HG02884 (cell line): ENCODE results near the gene KCNC2.

Source experiments
- ATAC-seq: cut with Tn5 transposase; IDR thresholded peaks from one replicate; pipeline ENCODE4 v1.9.1; 2021; ENCODE audit warnings: mild to moderate bottlenecking, moderate library complexity; ENCODE audit not compliant: unreplicated experiment

KCNC2 gene

DNA sequence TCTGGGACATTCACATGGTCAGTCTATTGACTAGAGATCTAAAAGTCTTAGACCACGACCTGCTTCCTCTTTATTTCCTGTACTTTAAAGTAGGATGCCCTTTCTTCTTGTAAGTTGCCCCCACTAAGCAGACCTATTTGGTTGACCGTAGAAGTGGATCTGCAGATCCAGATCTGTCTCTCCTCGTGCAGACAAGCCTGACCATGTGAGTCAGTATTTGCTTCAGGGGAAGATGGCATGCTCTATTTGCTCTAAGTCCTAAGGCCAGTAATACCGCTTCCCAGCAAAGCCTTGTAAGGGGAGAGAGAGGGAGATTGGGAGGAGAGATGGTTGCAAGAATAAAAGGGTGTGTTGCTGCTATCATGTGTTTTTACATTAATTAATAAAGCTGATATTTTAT lies 46.8 kb downstream of the KCNC2 start:
- ATAC-seq, result no peak

DNA sequence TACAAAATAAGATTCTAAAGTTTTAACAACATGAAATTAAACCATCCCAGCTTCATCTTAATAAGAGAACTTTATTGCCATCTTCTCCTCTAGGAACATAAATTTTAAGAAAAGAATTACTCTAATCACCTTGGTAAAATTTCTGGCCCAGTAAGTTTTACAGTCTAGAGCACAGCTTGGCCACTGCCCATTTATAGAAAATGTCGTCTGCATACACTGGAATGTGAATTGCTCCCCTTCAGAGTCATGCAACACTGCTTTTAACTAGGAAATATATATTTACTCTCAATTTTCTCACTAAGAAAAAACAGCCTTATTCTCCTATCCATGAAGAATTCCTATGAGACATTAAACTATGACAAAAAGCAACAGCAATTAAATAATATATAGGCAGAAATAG lies 48.2 kb downstream of the KCNC2 start:
- no peak for ATAC-seq

DNA sequence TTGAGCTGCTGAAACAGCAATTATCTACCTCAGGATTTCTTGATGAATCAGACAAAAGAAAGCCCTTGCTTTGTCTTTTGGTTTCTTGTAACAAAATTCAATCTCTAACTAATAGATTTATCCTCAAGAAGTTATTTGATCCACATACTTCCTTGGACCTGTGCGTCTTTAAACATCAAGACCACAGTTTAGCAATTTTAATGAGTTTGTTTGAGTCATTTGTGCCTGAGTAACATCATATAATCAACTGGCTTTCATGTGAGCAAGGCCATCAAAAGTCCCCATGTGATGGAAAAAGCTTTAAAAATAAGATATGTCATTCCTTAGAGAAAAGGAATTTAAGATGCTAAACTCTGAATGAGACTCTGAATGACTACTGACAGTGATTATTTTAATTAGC lies 52.3 kb downstream of the KCNC2 start:
- ATAC-seq, result no peak

DNA sequence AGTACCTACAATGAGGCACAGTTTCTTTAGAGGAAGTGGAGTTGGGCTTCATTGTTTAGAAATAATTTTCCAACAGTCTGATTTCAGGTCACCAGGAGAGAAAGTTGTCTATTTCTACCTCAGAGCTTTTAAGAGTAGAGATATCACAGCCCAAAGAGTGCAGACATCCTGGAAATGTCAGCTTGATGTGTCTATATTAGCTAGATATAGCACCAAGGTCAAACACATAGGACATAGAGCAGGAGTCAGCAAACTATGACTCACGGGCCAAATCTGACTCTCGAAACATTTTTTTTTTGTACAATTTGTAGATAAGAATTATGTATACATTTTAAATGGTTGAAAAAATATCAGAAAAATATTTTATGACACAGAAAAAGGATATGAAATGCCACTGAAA lies 53.7 kb downstream of the KCNC2 start:
- ATAC-seq, result no peak

DNA sequence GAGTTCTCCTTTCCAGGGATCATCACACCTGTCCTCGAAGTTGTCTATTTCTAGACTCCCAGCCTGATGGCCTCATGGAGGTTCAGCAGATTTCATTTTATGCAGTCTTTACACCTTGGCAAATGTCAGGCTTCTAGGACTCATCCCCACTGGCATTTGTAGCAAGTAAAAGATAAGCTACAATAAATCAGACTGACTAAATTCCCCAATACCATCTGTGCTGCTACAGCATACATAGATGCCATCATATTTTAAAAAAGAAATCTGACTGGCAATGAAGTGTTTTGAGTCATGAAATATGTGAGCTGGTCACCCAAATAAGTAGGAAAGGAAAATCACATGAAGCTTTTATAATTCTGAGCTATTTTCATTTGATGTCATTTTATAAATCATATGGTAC lies 55.3 kb downstream of the KCNC2 start:
- ATAC-seq, result no peak

DNA sequence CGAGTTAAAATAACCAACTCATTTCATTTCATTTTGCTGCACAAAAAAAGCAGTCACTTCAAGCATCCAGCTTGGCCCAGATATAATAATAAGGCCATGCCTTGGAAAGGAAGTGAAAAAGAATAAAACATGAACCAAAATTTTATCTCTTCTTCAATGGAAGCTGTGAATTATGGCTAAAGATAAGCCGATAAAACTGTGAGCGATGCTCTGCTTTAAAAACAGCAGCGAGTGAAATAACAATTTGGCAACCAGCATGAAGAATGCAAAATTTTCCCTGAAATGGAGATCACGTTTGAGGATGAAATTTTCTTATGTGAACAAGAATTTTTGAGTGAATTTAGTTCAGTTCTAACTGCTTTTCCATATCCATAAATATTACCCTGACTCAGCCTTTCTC lies 70.4 kb downstream of the KCNC2 start:
- no peak for ATAC-seq

DNA sequence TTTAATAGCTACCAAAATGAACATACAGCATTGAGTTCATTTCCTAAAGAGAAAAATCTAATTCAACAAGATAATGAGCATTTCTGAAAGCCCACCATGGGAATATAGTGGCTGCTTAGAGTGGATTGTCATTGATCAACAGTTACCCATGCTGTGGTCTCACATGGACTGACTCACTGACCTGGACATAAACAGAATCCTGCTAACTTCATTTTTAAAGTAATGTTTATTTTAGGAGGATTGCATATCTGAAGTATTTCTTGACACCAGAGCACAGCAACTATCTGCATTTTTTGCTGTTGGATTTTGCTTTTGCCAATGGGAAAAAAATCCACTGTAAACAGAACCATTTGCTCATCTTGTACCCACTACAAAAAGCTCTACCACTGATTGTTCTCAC lies 71.7 kb downstream of the KCNC2 start:
- no peak for ATAC-seq

DNA sequence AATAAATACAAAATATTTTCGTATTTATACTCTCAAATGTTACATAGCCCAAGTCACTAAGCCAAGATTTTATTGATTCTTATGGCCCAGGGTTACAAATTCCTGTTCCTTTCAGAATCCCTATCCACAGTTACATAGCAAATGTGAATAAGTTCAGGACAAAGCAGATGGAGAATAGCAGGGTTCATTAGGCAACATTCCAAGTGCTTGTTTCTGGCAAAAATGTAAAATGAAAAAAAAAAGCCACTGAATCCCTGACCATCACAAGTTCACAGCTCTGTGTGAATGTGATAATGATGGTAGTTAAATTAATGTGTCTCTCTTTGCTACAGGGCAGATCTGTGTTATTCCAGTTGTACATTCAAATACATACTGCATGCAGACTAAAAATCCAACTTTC lies 74.6 kb downstream of the KCNC2 start:
- no peak for ATAC-seq

DNA sequence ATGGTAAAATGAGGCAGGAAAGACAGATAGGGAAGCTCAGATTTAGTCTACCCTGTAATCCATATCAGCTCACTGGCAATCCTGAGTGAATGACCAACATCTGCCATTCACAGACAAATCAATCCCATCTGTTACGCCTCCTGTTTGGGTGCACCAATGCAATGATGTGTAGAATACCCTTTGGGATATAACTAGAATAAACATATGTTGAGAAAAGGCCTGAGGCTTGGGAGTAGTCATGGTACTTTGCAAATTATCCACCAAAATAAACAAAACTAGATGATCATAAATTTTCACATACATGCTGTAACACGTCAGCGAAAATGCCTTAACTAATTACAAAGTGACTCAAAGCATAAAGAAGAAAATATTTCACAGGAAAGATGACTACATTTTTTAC lies 78.8 kb downstream of the KCNC2 start:
- no peak for ATAC-seq

DNA sequence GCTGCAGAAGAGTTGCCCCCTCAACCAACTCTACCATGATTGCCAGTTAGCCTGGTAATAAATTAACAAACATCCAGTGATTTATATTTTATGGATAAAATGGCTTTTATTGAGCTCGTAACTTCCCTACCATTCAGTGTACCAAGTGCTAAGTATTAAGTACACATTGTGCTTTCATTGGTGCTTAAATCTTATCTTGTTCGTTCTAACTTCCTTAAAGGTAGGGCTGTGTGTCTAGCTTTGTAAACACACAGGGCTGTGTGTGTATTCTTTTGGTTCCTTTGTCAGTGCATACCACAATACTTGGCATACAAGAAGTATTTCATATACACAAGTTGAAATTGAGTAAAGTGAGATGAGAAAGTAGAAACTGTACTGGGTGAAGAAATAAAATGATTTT lies 80.4 kb downstream of the KCNC2 start:
- ATAC-seq, result no peak

DNA sequence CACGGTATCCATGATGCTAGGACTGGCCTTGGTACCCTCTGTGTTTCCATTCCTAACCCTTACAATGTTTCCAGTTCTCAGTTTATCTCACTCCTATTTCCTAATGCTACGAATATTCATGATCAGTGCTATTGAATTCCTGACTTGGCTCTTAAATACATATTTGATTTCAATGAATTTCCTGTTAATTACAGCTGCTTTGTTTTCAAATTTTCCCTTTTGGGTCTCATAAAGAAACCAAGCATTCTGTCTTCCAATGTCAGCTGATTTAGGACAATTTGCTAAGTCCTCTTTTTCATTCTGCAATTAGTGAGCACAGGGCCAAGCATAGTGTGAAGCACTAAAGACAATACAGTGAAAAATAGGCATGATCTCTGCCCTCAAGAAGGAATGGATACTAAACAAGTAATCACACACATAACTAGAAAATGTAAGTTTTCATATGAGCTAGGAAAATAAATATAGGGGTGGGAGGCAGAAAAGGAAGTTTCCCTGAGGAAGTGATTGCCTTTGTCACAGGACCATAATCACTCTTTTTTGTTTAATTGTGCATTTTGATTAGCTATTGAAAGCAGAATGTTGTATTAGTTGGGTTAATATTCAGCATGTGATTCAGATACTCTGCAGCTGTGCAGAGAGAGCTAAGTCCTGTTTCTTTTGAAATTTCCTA lies 88.5 kb downstream of the KCNC2 start:
- ATAC-seq, result no peak

DNA sequence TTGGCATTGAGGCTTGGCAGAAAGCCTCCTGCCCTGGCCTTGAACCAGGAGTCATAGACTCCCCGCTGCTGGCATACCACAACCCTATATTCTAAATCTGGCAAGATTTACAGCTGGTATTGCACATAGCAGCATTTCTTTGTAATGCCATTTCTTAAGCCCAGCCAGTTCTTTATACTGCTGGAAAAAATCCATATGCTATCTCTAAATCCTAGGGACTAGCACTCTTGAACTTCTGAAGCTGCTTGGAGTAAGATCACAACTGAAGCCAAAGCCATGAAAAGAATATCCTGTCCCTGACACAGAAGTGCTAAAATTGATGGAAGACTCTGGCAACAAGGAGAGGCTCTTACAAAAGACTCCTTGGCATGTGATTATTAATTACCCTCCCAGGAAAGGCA lies 89.3 kb downstream of the KCNC2 start:
- ATAC-seq, result no peak

DNA sequence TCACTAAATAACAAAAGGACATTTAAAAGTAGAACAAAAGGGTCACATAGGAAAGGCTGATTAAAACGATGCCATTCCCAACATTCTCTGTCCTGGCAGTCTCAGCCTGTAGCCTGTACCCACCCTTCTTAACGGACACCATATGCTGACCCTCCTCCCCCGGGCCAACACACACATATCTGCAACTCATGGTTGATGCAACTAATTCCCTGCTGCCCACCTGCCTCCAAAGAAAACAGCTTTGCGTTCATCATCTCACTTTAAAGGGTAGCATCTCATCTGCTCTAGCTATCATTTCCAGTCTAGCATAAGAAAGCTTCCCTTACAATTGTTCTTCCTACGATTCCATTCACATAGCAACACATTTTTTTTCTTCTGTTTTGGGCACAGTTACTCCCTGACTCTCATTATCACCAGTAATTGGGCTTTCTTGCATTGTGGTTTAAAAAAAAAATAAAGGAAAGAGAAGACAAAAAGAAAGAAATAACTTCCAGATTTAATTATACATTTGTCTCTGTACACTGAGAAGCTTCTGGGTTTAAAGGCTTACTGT lies 92.9 kb downstream of the KCNC2 start:
- no peak for ATAC-seq

DNA sequence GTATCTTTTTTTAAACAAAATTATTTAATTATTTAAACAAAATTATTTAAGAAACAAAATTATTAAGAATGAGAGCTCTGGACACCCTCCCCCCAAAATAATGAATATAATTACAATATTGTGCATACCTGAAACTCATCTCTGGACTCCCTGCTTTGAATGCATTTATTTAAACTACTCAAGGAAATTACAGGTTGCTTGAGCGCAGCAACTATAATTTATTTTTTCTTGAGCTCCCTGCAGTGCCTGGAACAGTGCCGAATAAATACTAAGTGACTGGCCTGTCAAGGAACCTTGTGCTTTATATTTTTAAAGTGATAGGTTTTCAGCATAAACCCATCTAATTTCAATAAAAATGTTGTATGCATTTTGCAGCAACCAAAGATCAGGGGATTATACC lies 93.9 kb downstream of the KCNC2 start:
- ATAC-seq, result no peak

DNA sequence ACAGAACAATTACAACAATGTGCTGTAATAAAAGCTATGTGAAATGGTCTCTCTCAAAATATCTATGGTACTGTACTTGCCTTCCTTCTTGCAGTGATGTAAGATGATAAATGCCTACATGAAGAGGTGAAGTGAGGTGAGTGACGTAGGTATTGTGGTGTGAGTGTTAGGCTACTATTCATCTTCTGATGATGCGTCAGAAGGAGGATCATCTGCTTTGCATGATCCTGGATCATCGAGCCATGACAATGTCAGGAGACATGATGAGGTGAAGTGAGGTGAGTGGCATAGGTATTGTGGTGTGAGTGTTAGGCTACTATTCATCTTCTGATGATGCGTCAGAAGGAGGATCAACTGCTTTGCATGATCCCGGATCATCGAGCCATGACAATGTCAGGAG lies 105.8 kb downstream of the KCNC2 start:
- ATAC-seq, result no peak

DNA sequence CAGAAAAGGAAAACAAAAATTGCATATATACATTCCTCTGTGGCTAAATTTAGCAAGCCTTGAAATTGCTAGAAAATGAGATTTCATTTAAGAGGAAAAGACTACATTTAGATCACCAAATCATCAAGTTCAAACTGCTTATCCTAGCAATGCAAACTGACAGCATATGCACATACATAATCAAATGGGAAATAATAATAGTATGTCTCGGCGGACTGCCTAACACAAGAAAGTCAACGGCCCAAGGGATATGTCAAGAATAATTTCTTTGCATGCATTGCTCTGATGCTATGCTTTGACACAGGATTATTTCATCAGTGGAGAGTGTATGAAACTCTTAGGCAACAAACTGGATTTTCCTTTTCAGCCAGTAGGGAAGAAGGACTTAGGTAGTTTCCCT lies 107.9 kb downstream of the KCNC2 start:
- no peak for ATAC-seq

DNA sequence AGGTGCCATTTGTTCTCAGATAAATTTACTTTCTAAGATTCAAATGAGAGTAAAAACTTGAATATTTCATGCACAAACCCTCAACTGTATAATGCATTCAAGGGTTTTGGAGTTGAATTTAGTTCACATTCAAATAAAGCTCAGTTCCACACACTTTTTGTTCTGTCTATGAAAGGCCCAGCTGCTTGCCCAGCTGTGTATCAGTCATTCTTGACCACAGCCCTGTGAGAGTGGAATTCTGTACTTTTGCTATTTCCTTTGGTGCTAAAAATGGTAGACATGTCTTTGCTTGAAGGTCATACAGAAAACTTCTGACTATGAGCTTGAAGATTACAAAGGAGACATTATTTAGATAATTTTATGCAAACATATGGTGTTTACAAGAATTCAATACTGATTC lies 110.4 kb downstream of the KCNC2 start:
- no peak for ATAC-seq

DNA sequence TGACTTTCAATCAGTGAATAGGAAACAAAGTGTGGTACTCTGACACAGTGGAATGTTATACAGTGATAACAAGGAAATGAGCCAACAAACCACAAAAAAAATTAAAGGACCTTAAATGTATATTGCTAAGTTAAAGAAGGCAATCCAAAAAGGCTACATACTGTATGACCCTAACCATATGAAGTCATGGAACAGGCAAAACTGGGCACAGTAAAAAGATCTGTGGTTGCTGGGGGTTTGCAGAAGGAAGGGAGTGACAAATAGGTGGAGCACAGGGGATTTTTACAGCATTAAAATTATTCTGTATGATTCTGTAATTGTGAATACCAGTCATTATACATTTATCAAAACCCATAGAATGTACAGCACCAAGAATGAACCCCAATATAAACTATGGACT lies 112.6 kb downstream of the KCNC2 start:
- ATAC-seq, result no peak

DNA sequence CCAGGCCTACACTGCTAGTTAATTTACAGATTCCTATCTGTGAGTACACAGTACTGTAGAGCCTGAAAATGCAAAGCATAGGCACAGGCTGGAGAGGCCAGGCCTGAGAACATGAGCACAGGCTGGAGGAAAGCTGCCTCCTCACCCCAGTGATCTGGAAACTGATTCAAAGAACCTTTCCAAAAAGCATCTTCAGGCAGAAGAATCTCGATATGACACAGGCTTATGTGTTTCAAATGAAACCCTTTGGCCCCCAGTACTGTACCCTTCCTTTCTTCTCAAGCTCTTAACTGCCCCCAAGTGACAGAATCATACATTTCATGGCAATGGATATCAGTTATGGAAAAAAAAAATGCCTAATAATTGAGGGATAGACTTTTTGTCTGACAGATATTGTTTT lies 122.0 kb downstream of the KCNC2 start:
- no peak for ATAC-seq

DNA sequence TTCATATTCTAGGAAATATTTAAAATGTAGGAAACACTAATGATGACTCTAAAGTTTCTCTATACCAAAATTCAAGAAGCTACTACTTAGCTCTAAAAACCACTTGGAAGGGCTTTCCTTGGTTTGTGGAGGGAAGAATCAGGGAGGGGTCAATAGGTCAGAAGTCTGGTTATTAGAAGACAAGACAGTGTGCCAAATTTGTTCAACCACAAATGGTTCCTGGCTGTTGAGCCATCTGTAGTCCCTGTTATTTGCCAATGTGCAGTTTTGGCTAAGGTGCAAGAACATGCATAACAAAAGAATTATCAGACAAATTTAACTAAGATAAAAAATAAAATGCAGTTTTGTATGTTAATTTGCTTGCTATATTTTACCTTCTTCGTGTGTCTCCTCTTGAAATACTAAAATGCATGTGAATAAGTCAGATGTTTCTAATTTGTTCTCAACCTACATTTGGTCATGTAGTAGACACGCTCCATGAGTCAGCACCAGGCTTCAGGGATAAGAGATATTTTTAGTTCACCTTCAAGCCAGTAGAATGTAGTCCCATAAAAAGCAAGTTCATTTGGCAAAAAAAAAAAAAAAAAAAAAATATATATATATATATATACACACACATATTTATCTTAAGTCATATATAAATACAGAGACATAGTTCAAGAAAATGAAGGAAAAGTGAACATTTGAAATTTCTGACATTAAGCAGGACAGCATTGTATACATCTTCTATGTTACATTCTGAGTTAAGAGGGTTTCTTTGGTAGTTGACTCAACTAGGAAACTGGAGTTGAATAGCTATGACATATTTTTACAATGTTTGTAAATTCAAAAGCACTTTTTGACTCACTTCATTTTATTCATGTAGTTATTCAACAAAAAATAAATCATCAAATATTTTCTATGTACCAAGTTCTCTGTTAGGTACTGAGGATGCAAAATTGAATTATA lies 123.3 kb downstream of the KCNC2 start:
- ATAC-seq, result no peak

DNA sequence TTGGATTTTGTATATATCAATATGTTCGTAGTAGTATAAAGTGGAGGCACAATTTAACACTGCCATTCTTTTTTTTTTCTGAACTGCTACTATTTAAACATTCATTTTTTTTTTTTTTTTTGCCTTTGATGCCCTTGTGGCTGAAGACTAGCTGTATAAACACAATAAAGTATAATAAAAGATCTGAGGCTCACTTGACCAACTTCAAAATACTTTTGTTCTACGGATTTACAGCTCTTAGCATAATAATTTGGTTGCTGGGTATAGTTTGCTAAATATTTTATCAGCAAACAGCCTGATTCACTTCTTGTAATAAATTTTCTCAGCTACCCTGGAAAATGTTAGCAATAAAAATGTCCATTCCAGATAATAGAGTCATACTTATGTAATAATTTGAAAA lies 128.3 kb downstream of the KCNC2 start:
- no peak for ATAC-seq

DNA sequence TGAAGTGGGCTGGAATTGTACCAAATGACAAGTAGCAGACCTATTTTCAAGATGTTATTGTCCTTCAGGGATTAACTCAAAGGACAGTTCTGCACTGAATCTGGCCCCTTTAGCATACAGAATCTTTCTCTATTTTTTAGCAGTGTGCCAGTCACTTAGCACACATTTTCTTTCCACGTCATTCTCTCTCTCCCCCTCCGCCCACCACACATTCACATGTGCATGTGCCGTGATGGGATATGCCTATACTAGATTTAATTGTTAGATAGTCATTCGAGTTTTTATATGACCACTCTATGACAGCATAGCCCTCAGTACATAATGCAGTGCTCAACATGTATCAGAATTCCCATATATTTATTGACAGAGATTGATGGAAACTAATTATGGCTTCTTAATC lies 129.1 kb downstream of the KCNC2 start:
- ATAC-seq, result no peak
